ENCODE measurements around the gene CCHCR1.
"Not testable (repeated sequence)": the region's sequence is repeated elsewhere in the genome, so short reads cannot be mapped to it uniquely, and the experiment has no call there.

CCHCR1 gene

DNA sequence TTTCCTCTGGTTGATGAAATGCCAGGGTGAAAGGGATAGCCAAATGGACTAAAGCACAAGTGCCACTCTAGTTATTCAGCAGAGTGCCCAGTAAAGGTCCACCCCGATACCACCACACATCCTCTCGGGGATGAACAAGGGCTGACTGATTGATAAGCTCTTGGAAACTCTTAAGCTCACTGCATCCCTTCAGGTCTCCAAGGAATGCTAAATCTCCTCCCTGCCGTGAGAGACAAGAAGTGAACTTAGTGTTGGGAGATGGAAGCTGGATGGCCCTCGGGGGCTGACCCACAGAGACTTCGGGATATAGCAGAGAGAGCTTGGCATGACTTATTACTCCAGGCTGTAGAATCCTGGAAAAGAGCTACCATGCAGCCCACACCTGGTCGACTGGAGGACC is 26.3 kb upstream of the CCHCR1 start:
- not testable (repeated sequence) for H3K27me3 ChIP-seq (ENCODE audit: control insufficient read depth in 5 of 5, insufficient read depth in 4 of 5, low read length in 5 of 5); H3K4me3 ChIP-seq (ENCODE audit: low read depth in 1 of 5, low read length in 5 of 5); H3K9me3 ChIP-seq (ENCODE audit: control insufficient read depth in 5 of 5, low read length in 5 of 5); H3K9ac ChIP-seq (ENCODE audit: low read length in 5 of 5); H3K27ac ChIP-seq (ENCODE audit: low read depth, low read length); H3K36me3 ChIP-seq (ENCODE audit: control insufficient read depth in 5 of 5, insufficient read depth in 5 of 5, low read length in 5 of 5)
- H3K4me1 ChIP-seq (ENCODE audit: control insufficient read depth in 5 of 5, insufficient read depth in 5 of 5, low read length in 5 of 5) = peaks cover 0 to 18% (median 13%) of the 10 kb centered on the region in 5 donors

DNA sequence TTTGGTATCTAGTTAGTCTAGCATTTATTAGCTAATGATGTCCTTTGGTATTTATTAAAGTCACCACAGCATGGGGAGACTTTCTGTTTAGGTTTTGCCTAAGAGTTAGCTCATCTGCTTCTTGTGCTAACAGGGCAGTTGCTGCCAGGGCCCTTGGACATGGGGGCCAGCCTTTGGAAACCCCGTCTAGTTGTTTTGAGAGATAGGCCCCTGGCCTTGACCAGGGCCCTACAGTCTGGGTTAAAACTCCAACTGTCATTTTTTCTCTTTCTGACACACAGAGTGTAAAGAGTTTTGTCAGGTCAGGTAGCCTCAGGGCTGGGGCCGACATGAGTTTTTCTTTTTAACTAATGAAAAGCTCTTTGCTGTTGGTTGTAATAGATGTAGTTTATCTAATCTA is 25.7 kb upstream of the CCHCR1 start:
- H3K9me3 ChIP-seq (ENCODE audit: control insufficient read depth in 5 of 5, low read length in 5 of 5); H3K27ac ChIP-seq (ENCODE audit: low read depth, low read length); H3K4me3 ChIP-seq (ENCODE audit: low read depth in 1 of 5, low read length in 5 of 5); H3K36me3 ChIP-seq (ENCODE audit: control insufficient read depth in 5 of 5, insufficient read depth in 5 of 5, low read length in 5 of 5); H3K27me3 ChIP-seq (ENCODE audit: control insufficient read depth in 5 of 5, insufficient read depth in 4 of 5, low read length in 5 of 5); H3K9ac ChIP-seq (ENCODE audit: low read length in 5 of 5): not testable (repeated sequence)
- H3K4me1 ChIP-seq (ENCODE audit: control insufficient read depth in 5 of 5, insufficient read depth in 5 of 5, low read length in 5 of 5) = peaks cover 0 to 18% (median 13%) of the 10 kb centered on the region in 5 donors

DNA sequence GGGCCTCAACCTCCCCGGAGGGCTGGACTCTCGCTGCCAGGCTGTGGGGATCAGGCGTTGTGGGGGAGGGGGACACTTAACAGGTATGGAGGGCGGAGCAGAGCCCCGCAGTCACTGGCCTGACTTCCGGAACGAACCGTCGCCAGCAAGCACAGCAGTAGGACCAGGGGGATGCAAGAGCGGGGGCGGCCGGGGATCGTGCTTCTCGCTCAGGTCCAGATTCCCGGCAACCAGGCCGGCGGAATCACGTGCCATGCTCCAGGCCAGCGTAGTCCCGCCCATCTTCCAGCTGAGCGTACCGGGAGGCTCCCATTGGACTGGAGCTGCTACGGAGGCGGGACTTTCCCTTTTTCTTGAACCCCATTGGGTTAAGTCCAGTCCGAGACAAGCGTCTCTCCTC is 22.9 kb upstream of the CCHCR1 start:
- H3K27me3 ChIP-seq (ENCODE audit: control insufficient read depth in 5 of 5, insufficient read depth in 4 of 5, low read length in 5 of 5) = no peaks in the 10 kb centered on the region
- H3K4me3 ChIP-seq (ENCODE audit: low read depth in 1 of 5, low read length in 5 of 5) = peak overlapping the region in 3 of 5 donors; percentile 62 to 65 (median 63)
- no peaks in the 10 kb centered on the region for H3K9me3 ChIP-seq (ENCODE audit: control insufficient read depth in 5 of 5, low read length in 5 of 5)
- peaks cover 0 to 10% (median 8%) of the 10 kb centered on the region in 5 donors for H3K4me1 ChIP-seq (ENCODE audit: control insufficient read depth in 5 of 5, insufficient read depth in 5 of 5, low read length in 5 of 5)
- peak overlapping the region in 3 of 5 donors; percentile 22 to 67 (median 64) for H3K9ac ChIP-seq (ENCODE audit: low read length in 5 of 5)
- H3K36me3 ChIP-seq (ENCODE audit: control insufficient read depth in 5 of 5, insufficient read depth in 5 of 5, low read length in 5 of 5) = peaks cover 0 to 4% (median 0%) of the 10 kb centered on the region in 5 donors
- H3K27ac ChIP-seq (ENCODE audit: low read depth, low read length) = no peak overlapping the region

DNA sequence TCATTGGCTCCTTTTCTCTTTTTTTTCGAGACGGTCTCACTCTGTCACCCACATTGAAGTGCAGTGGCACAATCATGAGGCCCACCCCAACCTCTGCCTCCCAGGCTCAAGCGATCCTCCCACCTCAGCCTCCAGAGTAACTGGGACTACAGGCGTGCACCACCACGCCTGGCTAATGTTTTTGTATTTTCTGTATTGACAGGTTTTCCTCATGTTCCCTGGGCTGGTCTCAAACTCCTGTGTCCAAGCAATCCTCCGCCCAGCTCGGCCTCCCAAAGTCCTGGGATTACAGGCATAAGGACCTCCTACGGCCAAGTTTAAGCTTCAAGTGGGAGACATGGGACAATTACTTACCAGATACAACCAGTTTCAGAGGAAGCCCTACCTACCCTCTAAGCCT is 22.3 kb upstream of the CCHCR1 start:
- Histone ChIP-seq H3K36me3 (ENCODE audit: control insufficient read depth in 5 of 5, insufficient read depth in 5 of 5, low read length in 5 of 5) (peaks cover 0 to 4% (median 2%) of the 10 kb centered on the region in 5 donors), H3K27ac (ENCODE audit: low read depth, low read length) (no peak overlapping the region), H3K4me1 (ENCODE audit: control insufficient read depth in 5 of 5, insufficient read depth in 5 of 5, low read length in 5 of 5) (peaks cover 0 to 10% (median 5%) of the 10 kb centered on the region in 5 donors), H3K27me3 (ENCODE audit: control insufficient read depth in 5 of 5, insufficient read depth in 4 of 5, low read length in 5 of 5) (no peaks in the 10 kb centered on the region), H3K9ac (ENCODE audit: low read length in 5 of 5) (peak overlapping the region in 2 of 5 donors; percentile 64 to 67), H3K9me3 (ENCODE audit: control insufficient read depth in 5 of 5, low read length in 5 of 5) (no peaks in the 10 kb centered on the region), H3K4me3 (ENCODE audit: low read depth in 1 of 5, low read length in 5 of 5) (peak overlapping the region in 4 of 5 donors; percentile 13 to 65 (median 62))

DNA sequence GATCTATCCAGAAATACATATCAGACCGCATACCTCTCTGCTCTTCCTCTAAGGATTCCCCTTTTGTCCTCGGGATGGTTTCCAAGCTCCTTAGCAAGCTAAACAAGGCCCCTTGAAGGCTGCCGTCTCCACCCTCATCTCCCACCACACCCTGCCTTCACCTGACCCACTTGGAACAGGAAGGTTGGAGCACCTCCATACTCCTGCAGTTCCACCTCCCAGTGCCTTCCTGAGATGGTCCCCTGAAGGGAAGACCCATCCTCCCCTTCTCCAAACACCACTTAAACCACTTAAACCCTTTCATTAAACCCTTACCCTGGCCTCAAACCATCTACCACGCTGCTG is 21.4 kb upstream of the CCHCR1 start:
- no peak overlapping the region for H3K4me3 ChIP-seq (ENCODE audit: low read depth in 1 of 5, low read length in 5 of 5)
- no peak overlapping the region for H3K9ac ChIP-seq (ENCODE audit: low read length in 5 of 5)
- H3K4me1 ChIP-seq (ENCODE audit: control insufficient read depth in 5 of 5, insufficient read depth in 5 of 5, low read length in 5 of 5) = peaks cover 0 to 10% (median 5%) of the 10 kb centered on the region in 5 donors
- no peaks in the 10 kb centered on the region for H3K27me3 ChIP-seq (ENCODE audit: control insufficient read depth in 5 of 5, insufficient read depth in 4 of 5, low read length in 5 of 5)
- H3K9me3 ChIP-seq (ENCODE audit: control insufficient read depth in 5 of 5, low read length in 5 of 5) = no peaks in the 10 kb centered on the region
- H3K27ac ChIP-seq (ENCODE audit: low read depth, low read length) = no peak overlapping the region
- H3K36me3 ChIP-seq (ENCODE audit: control insufficient read depth in 5 of 5, insufficient read depth in 5 of 5, low read length in 5 of 5) = peaks cover 0 to 4% (median 2%) of the 10 kb centered on the region in 5 donors

DNA sequence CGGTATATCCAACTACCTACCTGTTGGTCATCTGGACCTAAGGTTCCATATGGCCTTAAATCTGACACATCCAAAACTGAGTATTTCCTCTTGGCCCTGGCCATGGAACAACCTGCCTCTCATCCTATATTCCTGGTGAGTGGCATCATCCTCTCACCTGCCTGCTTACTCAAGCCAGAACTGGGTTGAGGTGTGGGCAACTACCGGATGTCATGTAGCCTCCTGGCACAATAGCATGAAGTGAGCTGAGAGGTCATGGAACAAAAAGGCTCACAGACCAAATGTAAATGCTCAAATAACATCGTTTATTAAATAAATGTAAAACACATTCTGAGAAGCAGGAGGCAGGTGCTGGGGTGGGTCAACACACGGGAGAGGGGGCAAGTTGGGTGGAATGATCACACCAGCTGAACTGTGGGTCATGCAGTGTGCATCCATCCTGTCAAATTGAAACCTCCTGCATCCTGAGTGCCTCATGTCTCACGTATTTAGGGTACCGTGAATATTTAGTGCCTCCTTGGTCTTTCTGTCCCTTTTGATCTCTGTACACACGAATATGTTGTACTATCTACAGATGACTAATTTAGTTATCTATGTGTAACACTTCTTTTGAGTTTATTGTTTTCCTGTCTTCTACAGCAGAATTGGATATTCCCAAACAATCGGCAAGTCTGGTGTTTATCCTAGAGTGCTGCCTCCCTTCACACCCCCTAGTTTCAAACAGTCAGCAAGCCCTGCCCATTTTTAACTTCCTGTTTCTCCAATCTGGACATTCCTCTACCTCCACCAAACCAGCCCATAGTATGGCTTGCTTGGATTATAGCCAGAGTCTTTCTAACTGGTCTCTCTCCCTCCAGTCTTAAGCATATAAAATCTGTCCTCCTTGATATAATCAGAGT is 20.8 kb upstream of the CCHCR1 start:
- Histone ChIP-seq H3K4me3 (ENCODE audit: low read depth in 1 of 5, low read length in 5 of 5) (no peak overlapping the region), H3K36me3 (ENCODE audit: control insufficient read depth in 5 of 5, insufficient read depth in 5 of 5, low read length in 5 of 5) (peaks cover 0 to 4% (median 2%) of the 10 kb centered on the region in 5 donors), H3K9ac (ENCODE audit: low read length in 5 of 5) (no peak overlapping the region), H3K9me3 (ENCODE audit: control insufficient read depth in 5 of 5, low read length in 5 of 5) (no peaks in the 10 kb centered on the region), H3K27ac (ENCODE audit: low read depth, low read length) (no peak overlapping the region), H3K4me1 (ENCODE audit: control insufficient read depth in 5 of 5, insufficient read depth in 5 of 5, low read length in 5 of 5) (peaks cover 0 to 10% (median 5%) of the 10 kb centered on the region in 5 donors), H3K27me3 (ENCODE audit: control insufficient read depth in 5 of 5, insufficient read depth in 4 of 5, low read length in 5 of 5) (no peaks in the 10 kb centered on the region)

DNA sequence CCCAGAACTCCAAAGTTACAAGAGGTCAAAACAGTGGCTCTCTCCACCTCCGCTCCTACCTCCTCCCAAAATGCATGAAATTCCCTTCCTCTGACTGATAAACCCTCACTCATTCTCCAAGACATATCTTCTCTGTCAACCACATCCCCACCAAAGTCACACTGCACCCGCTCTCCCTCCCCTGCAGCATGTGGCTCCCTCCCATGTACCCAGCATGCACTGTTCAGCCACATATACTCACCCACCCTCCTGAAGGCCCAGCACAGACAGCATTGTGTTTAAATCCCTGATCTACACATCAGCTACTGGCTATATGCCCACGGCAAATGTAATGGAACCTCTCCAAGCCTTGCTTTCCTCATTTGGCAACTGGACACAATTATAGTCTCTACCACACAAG is 18.4 kb upstream of the CCHCR1 start:
- no peaks in the 10 kb centered on the region for H3K9me3 ChIP-seq (ENCODE audit: control insufficient read depth in 5 of 5, low read length in 5 of 5)
- H3K27me3 ChIP-seq (ENCODE audit: control insufficient read depth in 5 of 5, insufficient read depth in 4 of 5, low read length in 5 of 5) = peaks cover 0 to 3% (median 0%) of the 10 kb centered on the region in 5 donors
- peaks cover 0 to 4% (median 2%) of the 10 kb centered on the region in 5 donors for H3K36me3 ChIP-seq (ENCODE audit: control insufficient read depth in 5 of 5, insufficient read depth in 5 of 5, low read length in 5 of 5)
- H3K4me1 ChIP-seq (ENCODE audit: control insufficient read depth in 5 of 5, insufficient read depth in 5 of 5, low read length in 5 of 5) = peaks cover 0 to 10% (median 5%) of the 10 kb centered on the region in 5 donors
- H3K4me3 ChIP-seq (ENCODE audit: low read depth in 1 of 5, low read length in 5 of 5) = no peak overlapping the region
- H3K27ac ChIP-seq (ENCODE audit: low read depth, low read length) = no peak overlapping the region
- no peak overlapping the region for H3K9ac ChIP-seq (ENCODE audit: low read length in 5 of 5)

DNA sequence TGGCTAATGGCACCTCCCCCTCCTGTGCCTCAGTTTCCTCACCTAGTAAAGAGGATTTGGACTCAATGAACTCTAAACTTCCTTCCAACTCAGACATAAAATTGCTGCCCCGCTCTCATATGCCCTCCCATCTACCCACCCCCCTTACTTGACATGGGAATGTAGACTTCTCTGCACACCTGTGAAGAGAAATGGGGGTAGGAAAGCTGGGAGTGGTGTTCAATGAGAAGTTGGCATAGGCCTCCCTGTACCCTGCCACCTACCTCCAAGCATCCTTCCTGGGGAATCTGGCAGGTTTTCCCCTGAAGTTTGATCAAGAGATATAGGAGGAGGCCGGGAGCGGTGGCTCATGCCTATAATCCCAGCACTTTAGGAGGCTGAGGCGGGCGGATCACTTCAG is 16.8 kb upstream of the CCHCR1 start:
- no peak overlapping the region for H3K9ac ChIP-seq (ENCODE audit: low read length in 5 of 5)
- H3K9me3 ChIP-seq (ENCODE audit: control insufficient read depth in 5 of 5, low read length in 5 of 5) = no peaks in the 10 kb centered on the region
- H3K27ac ChIP-seq (ENCODE audit: low read depth, low read length) = no peak overlapping the region
- H3K27me3 ChIP-seq (ENCODE audit: control insufficient read depth in 5 of 5, insufficient read depth in 4 of 5, low read length in 5 of 5) = peaks cover 0 to 3% (median 0%) of the 10 kb centered on the region in 5 donors
- peaks cover 0 to 4% (median 2%) of the 10 kb centered on the region in 5 donors for H3K36me3 ChIP-seq (ENCODE audit: control insufficient read depth in 5 of 5, insufficient read depth in 5 of 5, low read length in 5 of 5)
- peaks cover 0 to 5% (median 0%) of the 10 kb centered on the region in 5 donors for H3K4me1 ChIP-seq (ENCODE audit: control insufficient read depth in 5 of 5, insufficient read depth in 5 of 5, low read length in 5 of 5)
- H3K4me3 ChIP-seq (ENCODE audit: low read depth in 1 of 5, low read length in 5 of 5) = no peak overlapping the region

DNA sequence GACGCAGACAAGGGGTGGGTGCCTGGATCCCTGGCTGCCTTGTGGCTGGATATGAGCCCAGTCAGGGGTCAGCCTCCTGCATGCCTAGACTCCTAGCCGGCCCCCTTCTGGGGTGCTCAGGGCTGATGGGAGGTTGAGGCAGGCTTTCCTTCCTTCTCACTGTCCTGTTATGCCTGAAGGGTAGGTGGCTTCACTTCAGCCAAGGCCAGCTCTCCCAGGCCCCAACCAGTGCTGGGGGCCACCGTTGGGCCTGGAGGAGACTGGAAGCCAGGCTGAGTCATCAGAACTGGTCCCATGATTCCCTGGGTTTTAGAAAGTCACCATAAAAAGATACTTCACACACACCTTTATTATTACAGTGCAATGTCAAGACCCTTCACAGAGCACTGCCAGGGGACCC is 15.8 kb upstream of the CCHCR1 start:
- Histone ChIP-seq H3K9ac (ENCODE audit: low read length in 5 of 5) (no peak overlapping the region), H3K9me3 (ENCODE audit: control insufficient read depth in 5 of 5, low read length in 5 of 5) (no peaks in the 10 kb centered on the region), H3K4me1 (ENCODE audit: control insufficient read depth in 5 of 5, insufficient read depth in 5 of 5, low read length in 5 of 5) (no peaks in the 10 kb centered on the region), H3K4me3 (ENCODE audit: low read depth in 1 of 5, low read length in 5 of 5) (no peak overlapping the region), H3K36me3 (ENCODE audit: control insufficient read depth in 5 of 5, insufficient read depth in 5 of 5, low read length in 5 of 5) (peaks cover 0 to 4% (median 2%) of the 10 kb centered on the region in 5 donors), H3K27me3 (ENCODE audit: control insufficient read depth in 5 of 5, insufficient read depth in 4 of 5, low read length in 5 of 5) (peaks cover 0 to 3% (median 0%) of the 10 kb centered on the region in 5 donors), H3K27ac (ENCODE audit: low read depth, low read length) (no peak overlapping the region)

DNA sequence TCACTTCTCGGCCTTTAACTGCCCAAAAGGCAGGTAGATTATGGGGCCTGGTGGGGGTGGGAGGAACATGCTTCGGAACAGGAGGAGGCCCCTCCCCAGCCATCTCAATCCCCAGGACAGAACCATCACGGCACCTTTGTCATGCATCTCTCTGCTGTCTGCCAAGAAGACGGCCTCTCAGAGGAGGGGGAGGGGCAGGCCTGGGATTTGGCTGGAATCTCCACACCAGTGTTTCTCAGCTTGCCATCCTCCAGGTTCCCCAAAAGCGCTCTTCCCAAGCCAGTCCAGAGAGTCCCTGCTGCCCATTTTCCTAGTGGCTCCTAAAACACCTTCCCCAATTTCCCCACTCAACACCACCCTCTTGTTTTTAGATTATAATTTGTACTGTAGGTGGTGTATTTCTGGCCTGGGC is 15.4 kb upstream of the CCHCR1 start:
- no peak overlapping the region for H3K27ac ChIP-seq (ENCODE audit: low read depth, low read length)
- peaks cover 0 to 4% (median 2%) of the 10 kb centered on the region in 5 donors for H3K36me3 ChIP-seq (ENCODE audit: control insufficient read depth in 5 of 5, insufficient read depth in 5 of 5, low read length in 5 of 5)
- H3K4me3 ChIP-seq (ENCODE audit: low read depth in 1 of 5, low read length in 5 of 5) = no peak overlapping the region
- H3K9ac ChIP-seq (ENCODE audit: low read length in 5 of 5) = no peak overlapping the region
- no peaks in the 10 kb centered on the region for H3K4me1 ChIP-seq (ENCODE audit: control insufficient read depth in 5 of 5, insufficient read depth in 5 of 5, low read length in 5 of 5)
- peaks cover 0 to 3% (median 0%) of the 10 kb centered on the region in 5 donors for H3K27me3 ChIP-seq (ENCODE audit: control insufficient read depth in 5 of 5, insufficient read depth in 4 of 5, low read length in 5 of 5)
- no peaks in the 10 kb centered on the region for H3K9me3 ChIP-seq (ENCODE audit: control insufficient read depth in 5 of 5, low read length in 5 of 5)
